ENCODE data around the gene OXCT1.
A peak's percentile ranks its signal among the peaks of the same experiment; 100 is the strongest.

The OXCT1 gene

DNA sequence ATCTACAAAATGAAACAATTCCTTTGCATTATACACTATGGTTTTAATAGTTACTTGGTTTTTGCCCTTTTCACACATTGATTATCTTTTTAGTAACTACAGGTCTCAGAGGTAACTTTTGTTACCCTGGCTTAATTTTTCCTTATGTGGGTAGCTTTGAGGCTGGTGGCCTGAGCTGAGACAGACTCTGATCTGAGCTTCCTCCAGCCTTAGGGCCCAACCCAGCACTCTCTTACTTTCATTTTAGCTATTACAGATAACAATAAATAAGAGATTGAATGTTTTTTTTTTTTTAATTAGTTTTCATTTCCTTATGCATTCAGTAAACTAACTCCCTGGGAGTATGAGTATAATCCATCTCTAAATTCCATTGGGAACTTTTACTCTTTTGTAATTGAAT, 15.1 kb upstream of the OXCT1 start:
- Mint-ChIP-seq H3K9me3 (peaks cover 2% of the 10 kb centered on the region), H3K27ac (no peak overlapping the region), H3K4me1 (no peaks in the 10 kb centered on the region), H3K36me3 (ENCODE audit: low read depth) (no peaks in the 10 kb centered on the region), H3K27me3 (ENCODE audit: low read depth) (no peaks in the 10 kb centered on the region), H3K4me3 (no peak overlapping the region)
- TF ChIP-seq, protein P1, sequence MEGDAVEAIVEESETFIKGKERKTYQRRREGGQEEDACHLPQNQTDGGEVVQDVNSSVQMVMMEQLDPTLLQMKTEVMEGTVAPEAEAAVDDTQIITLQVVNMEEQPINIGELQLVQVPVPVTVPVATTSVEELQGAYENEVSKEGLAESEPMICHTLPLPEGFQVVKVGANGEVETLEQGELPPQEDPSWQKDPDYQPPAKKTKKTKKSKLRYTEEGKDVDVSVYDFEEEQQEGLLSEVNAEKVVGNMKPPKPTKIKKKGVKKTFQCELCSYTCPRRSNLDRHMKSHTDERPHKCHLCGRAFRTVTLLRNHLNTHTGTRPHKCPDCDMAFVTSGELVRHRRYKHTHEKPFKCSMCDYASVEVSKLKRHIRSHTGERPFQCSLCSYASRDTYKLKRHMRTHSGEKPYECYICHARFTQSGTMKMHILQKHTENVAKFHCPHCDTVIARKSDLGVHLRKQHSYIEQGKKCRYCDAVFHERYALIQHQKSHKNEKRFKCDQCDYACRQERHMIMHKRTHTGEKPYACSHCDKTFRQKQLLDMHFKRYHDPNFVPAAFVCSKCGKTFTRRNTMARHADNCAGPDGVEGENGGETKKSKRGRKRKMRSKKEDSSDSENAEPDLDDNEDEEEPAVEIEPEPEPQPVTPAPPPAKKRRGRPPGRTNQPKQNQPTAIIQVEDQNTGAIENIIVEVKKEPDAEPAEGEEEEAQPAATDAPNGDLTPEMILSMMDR (IDR thresholded peaks at IDR 0.05; ENCODE audit: unreplicated experiment in 3 of 3) = no peak

DNA sequence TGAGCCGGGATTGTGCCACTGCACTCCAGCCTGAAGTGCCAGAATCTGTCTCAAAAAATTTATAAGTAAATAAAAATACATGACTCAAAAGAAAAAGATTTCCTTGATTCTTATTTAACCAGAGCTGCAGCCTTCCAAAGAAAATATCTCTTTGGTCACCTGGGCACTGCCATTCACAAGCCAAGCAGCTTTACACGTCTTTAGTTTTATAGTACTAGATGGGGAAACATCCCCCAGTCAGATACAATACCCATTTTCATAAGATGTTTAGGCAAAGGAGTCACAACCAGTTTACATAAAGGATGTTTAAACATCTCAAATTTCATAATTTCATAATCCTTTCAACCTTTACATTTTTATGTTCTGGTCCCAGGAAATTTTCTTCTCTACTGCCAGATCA, 13.7 kb upstream of the OXCT1 start:
- no peaks in the 10 kb centered on the region for H3K27me3 Mint-ChIP-seq (ENCODE audit: low read depth)
- H3K27ac Mint-ChIP-seq = no peak overlapping the region
- no peaks in the 10 kb centered on the region for H3K36me3 Mint-ChIP-seq (ENCODE audit: low read depth)
- H3K4me3 Mint-ChIP-seq = no peak overlapping the region
- H3K9me3 Mint-ChIP-seq = peaks cover 2% of the 10 kb centered on the region
- TF ChIP-seq, protein P1 (IDR thresholded peaks at IDR 0.05; ENCODE audit: unreplicated experiment in 3 of 3) = no peak
- H3K4me1 Mint-ChIP-seq = peaks cover 3% of the 10 kb centered on the region

DNA sequence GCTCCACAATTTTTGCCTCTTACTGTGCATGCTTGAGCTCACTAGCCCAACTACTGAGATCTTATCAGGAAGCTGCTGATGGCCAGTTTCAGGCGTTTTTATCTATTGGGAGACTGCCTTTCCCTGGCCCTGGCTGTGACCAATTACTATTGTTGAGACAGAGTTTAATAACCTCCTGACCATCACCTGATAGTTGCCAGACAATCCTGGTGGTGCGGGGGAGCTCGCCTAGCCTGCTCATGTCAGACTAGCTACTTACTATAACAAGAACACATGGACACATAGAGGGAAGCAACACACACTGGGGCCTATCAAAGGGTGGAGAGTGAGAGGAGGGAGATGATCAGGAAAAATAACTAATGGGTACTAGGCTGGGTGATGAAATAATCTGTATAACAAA, 13.0 kb upstream of the OXCT1 start:
- Mint-ChIP-seq H3K27me3 (ENCODE audit: low read depth) (no peaks in the 10 kb centered on the region), H3K36me3 (ENCODE audit: low read depth) (no peaks in the 10 kb centered on the region), H3K4me1 (peaks cover 4% of the 10 kb centered on the region), H3K9me3 (peaks cover 2% of the 10 kb centered on the region), H3K4me3 (no peak overlapping the region), H3K27ac (no peak overlapping the region)
- TF ChIP-seq, protein P1 (IDR thresholded peaks at IDR 0.05; ENCODE audit: unreplicated experiment in 3 of 3) = no peak

DNA sequence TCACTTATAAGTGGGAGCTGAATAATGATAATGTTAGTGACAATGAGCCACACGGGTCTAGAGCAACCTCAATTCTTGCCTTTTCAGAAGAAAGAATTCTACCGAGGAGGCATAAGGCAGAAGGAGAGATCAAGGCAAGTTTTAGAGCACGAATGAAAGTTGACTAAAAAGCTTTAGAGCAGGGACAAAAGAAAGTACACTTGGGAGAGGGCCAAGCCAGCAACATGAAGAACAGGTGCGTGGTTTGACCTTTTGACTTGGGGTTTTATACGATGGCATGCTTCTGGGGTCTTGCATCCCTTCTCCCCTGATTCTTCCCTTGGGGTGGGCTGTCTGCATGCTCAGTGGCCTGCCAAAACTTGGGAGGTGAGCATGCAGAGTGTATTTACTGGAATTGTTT, 12.5 kb upstream of the OXCT1 start:
- TF ChIP-seq, protein P1 (IDR thresholded peaks at IDR 0.05; ENCODE audit: unreplicated experiment in 3 of 3) = no peak
- Mint-ChIP-seq H3K36me3 (ENCODE audit: low read depth) (no peaks in the 10 kb centered on the region), H3K4me3 (no peak overlapping the region), H3K27me3 (ENCODE audit: low read depth) (no peaks in the 10 kb centered on the region), H3K9me3 (peaks cover 2% of the 10 kb centered on the region), H3K27ac (no peak overlapping the region), H3K4me1 (peaks cover 4% of the 10 kb centered on the region)

DNA sequence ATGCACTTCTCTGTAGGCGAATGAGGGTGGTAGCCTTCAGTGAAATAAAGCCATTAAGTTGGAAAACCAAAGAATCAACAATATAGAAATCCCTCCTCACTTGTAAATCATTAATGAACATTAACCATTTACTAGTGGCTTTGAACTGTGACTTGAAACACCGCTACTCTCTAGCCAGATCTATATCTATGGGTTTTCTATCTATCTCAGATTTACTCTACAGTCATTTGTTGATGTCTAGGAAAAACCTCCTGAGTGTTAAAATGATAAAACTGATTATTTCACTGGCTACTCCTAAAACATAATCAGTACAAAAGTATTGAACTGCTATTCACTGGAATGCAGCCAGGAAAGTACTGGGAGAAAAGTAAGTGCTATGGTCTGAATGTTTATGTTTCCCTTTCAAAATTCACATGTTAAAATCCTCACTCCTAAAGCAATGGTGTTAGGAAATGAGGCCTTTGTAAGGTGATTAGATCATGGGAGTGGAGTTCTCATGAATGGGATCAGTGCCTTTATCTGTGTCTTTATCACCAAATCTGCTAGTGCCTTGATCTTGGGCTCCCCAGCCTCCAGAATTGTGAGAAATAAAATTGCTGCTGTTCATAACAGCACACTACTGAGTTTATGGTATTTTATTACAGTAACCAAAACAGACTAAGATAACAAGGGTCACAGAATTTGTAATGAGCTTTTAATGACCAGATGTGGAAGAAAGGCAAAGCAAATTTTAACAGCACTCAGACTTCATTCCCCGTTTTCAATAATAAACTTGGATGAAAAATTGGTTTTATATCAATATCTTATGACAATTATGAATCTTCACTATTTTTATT, 8.6 kb upstream of the OXCT1 start:
- Mint-ChIP-seq H3K27me3 (ENCODE audit: low read depth) (no peaks in the 10 kb centered on the region), H3K4me3 (no peak overlapping the region), H3K36me3 (ENCODE audit: low read depth) (no peaks in the 10 kb centered on the region), H3K4me1 (peaks cover 4% of the 10 kb centered on the region), H3K9me3 (no peaks in the 10 kb centered on the region), H3K27ac (peak overlapping the region; percentile 52 to 86 (median 78))
- TF ChIP-seq, protein P1 (IDR thresholded peaks at IDR 0.05; ENCODE audit: unreplicated experiment in 3 of 3) = no peak

DNA sequence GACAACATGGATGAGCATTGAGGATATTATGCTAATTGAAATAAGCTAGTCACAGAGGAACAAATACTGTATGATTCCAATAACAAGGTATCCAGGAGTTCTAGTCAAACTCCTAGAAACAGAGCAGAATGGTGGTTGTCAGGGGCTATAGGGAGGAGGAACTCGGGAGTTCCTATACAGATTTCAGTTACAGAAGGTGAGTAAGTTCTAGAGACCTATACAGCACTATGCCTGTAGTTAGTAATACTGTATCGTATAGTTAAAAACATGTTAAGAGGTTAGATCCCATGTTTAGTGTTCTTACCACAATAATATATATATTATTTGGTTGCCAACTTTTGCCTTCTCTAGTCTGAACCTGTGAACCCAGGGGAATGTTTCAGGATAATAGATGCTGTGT, 7.9 kb upstream of the OXCT1 start:
- TF ChIP-seq, protein P1 (IDR thresholded peaks at IDR 0.05; ENCODE audit: unreplicated experiment in 3 of 3) = no peak
- Mint-ChIP-seq H3K9me3 (no peaks in the 10 kb centered on the region), H3K27ac (peak overlapping the region; percentile 52 to 86 (median 78)), H3K4me1 (peaks cover 4% of the 10 kb centered on the region), H3K4me3 (no peak overlapping the region), H3K36me3 (ENCODE audit: low read depth) (no peaks in the 10 kb centered on the region), H3K27me3 (ENCODE audit: low read depth) (no peaks in the 10 kb centered on the region)

All from nephron (organoid).